ENCODE measurements around the gene SPATA33. TPM values are rescaled to one million over a fixed set of nuclear protein-coding genes. Genes with fewer than 3 reads are reported as not detected.

Gene SPATA33
- total and polyA plus RNA-seq, 2 experiments from 2014 or later, result 4.4 to 16.8 TPM

DNA sequence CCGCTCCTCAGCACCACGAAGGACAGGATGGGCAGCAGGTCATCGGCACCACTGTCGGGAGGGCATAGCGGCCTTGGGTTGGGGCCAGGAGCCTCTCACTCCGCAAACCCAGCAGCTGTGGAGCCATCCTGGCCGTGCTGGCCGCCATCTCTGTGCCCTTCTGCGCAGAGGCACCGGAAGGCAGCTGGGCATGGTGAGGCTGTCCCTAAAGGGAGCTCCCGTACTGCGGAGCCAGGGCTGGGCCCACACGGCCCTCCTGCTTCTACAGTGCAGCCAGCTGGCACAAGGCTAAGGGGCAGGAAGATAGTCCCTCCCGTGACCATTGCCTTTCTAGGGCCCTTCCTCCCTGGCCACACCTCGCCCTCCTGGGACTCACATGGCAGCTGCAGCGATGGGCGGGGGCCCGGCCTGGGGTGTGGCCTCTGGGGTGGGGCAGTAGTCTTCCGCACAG lies 50.9 kb downstream of the SPATA33 start:
- no peak for TF ChIP-seq EZH2 (IDR thresholded peaks at IDR 0.05; ENCODE audit: borderline replicate concordance)
- TF ChIP-seq, protein P1, sequence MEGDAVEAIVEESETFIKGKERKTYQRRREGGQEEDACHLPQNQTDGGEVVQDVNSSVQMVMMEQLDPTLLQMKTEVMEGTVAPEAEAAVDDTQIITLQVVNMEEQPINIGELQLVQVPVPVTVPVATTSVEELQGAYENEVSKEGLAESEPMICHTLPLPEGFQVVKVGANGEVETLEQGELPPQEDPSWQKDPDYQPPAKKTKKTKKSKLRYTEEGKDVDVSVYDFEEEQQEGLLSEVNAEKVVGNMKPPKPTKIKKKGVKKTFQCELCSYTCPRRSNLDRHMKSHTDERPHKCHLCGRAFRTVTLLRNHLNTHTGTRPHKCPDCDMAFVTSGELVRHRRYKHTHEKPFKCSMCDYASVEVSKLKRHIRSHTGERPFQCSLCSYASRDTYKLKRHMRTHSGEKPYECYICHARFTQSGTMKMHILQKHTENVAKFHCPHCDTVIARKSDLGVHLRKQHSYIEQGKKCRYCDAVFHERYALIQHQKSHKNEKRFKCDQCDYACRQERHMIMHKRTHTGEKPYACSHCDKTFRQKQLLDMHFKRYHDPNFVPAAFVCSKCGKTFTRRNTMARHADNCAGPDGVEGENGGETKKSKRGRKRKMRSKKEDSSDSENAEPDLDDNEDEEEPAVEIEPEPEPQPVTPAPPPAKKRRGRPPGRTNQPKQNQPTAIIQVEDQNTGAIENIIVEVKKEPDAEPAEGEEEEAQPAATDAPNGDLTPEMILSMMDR (IDR thresholded peaks at IDR 0.05; ENCODE audit: poor library complexity), result no peak
- no peak for TF ChIP-seq EZH2phosphoT487 (IDR thresholded peaks at IDR 0.05; ENCODE audit: low read depth, severe bottlenecking, unreplicated experiment)
- no peaks in the 10 kb centered on the region for H3K9me2 ChIP-seq (replicated peaks; ENCODE audit: insufficient read depth)
- H3K27ac ChIP-seq, result no peak overlapping the region
- H3K27me3 ChIP-seq, result no peaks in the 10 kb centered on the region
- H2AFZ ChIP-seq, result no peak overlapping the region
- no peaks in the 10 kb centered on the region for H4K20me1 ChIP-seq (ENCODE audit: insufficient read depth, poor library complexity, severe bottlenecking)
- 97% methylated on average over 14 of the region's 19 CpGs for WGBS (ENCODE audit: low lambda C conversion rate, missing lambda C conversion rate)
- H3K36me3 ChIP-seq (replicated peaks; ENCODE audit: insufficient read depth, low read depth), result no peaks in the 10 kb centered on the region
- DNase-seq (ENCODE audit: low spot score), result no peak
- no peaks in the 10 kb centered on the region for H3K79me2 ChIP-seq
- peaks cover 4% of the 10 kb centered on the region for H3K4me1 ChIP-seq (ENCODE audit: insufficient read depth)
- no peaks in the 10 kb centered on the region for H3K9me3 ChIP-seq (ENCODE audit: low read depth)
- no peak overlapping the region for H3K4me3 ChIP-seq
- H3K4me2 ChIP-seq, result no peak overlapping the region

DNA sequence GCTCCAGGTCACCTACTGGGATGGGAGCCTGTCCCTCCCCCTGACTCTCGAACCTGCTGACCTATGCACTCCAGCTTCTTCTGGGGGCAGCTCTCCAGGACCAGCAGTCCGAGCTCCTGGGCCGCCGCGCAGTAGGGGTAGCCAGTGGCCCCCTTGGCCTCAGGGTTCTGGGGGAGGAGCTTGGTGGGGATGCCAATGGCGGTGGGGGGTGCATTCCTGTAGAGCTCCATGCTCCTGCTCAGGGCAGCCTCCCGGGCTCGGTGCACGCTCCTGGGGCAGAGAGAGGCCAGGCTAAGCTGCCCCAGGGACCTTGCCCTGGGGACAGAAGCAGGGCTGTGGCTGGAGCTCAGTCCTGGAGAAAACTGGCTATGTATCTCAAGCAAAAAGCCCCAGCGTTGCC lies 51.5 kb downstream of the SPATA33 start:
- DNase-seq (ENCODE audit: low spot score), result no peak
- no peaks in the 10 kb centered on the region for H3K9me3 ChIP-seq (ENCODE audit: low read depth)
- no peak for TF ChIP-seq EZH2phosphoT487 (IDR thresholded peaks at IDR 0.05; ENCODE audit: low read depth, severe bottlenecking, unreplicated experiment)
- TF ChIP-seq, protein P1 (IDR thresholded peaks at IDR 0.05; ENCODE audit: poor library complexity), result no peak
- TF ChIP-seq EZH2 (IDR thresholded peaks at IDR 0.05; ENCODE audit: borderline replicate concordance), result no peak
- no peaks in the 10 kb centered on the region for H4K20me1 ChIP-seq (ENCODE audit: insufficient read depth, poor library complexity, severe bottlenecking)
- no peak overlapping the region for H2AFZ ChIP-seq
- H3K27me3 ChIP-seq, result no peaks in the 10 kb centered on the region
- WGBS (ENCODE audit: low lambda C conversion rate, missing lambda C conversion rate), result 92% methylated on average over 10 of the region's 10 CpGs
- H3K27ac ChIP-seq, result no peak overlapping the region
- no peak overlapping the region for H3K4me2 ChIP-seq
- H3K36me3 ChIP-seq (replicated peaks; ENCODE audit: insufficient read depth, low read depth), result no peaks in the 10 kb centered on the region
- no peaks in the 10 kb centered on the region for H3K9me2 ChIP-seq (replicated peaks; ENCODE audit: insufficient read depth)
- no peak overlapping the region for H3K4me3 ChIP-seq
- no peaks in the 10 kb centered on the region for H3K79me2 ChIP-seq
- peaks cover 4% of the 10 kb centered on the region for H3K4me1 ChIP-seq (ENCODE audit: insufficient read depth)

DNA sequence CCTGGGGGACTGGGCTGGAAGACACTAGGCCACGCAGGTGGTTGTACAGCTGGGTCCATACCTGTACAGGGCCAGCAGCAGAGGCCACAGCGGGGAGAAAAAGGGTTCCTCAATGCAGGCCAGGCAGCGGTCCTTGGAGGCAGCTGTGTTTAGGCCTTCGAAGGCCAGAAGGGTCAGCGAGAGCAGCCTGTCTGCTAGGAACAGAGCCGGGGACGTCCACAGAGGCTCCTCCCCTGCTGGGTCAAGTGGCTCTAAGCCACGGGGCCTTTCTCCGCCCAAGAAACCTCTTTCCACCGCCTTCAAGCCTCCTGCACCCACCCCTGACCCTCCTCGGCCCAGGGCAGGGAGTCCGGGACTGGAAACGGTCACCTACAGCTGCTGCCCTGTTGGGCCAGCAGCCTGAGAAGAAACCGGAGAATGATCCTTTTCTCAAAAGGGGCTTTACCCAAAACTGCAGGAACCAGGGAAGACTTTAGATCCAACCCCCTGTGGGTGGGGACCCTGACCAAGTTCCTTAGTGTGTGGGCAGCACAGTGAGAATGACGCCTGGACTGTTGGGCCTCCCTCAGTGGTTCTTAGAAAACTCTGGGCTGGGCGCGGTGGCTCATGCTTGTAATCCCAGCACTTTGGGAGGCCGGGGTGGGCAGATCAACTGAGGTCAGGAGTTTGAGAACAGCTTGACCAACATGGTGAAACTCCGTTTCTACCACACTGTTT lies 52.2 kb downstream of the SPATA33 start:
- no peaks in the 10 kb centered on the region for H4K20me1 ChIP-seq (ENCODE audit: insufficient read depth, poor library complexity, severe bottlenecking)

More for the DNA sequence above, 52.2 kb downstream of the SPATA33 start:
- Histone ChIP-seq H2AFZ (no peak overlapping the region), H3K9me2 (replicated peaks; ENCODE audit: insufficient read depth) (no peaks in the 10 kb centered on the region), H3K27me3 (no peaks in the 10 kb centered on the region), H3K4me2 (no peak overlapping the region), H3K36me3 (replicated peaks; ENCODE audit: insufficient read depth, low read depth) (no peaks in the 10 kb centered on the region), H3K79me2 (no peaks in the 10 kb centered on the region), H3K4me1 (ENCODE audit: insufficient read depth) (peaks cover 4% of the 10 kb centered on the region), H3K27ac (no peak overlapping the region), H3K4me3 (no peak overlapping the region), H3K9me3 (ENCODE audit: low read depth) (no peaks in the 10 kb centered on the region)
- DNase-seq (ENCODE audit: low spot score), result no peak
- TF ChIP-seq EZH2phosphoT487 (IDR thresholded peaks at IDR 0.05; ENCODE audit: low read depth, severe bottlenecking, unreplicated experiment) (no peak), EZH2 (IDR thresholded peaks at IDR 0.05; ENCODE audit: borderline replicate concordance) (no peak)
- TF ChIP-seq, protein P1 (IDR thresholded peaks at IDR 0.05; ENCODE audit: poor library complexity), result no peak
- WGBS (ENCODE audit: low lambda C conversion rate, missing lambda C conversion rate), result 83% methylated on average over 18 of the region's 19 CpGs

Measured in hepatocyte (in vitro differentiated cells).